GM12878 (cell line): ENCODE results near the gene ABHD17A. TPM values are rescaled to one million over a fixed set of nuclear protein-coding genes. Genes with fewer than 3 reads are reported as not detected.

Source experiments
- BCL3 ChIP-seq: IDR thresholded peaks from 2 replicates; pipeline ENCODE4 v1.6.1; 2011; ENCODE audit warnings: borderline replicate concordance, low read depth, mild to moderate bottlenecking, moderate library complexity, low read length; ENCODE audit not compliant: insufficient read depth, poor library complexity, severe bottlenecking
- CEBPZ ChIP-seq: fragments of 150-350 bp; IDR thresholded peaks from 2 replicates; pipeline ENCODE4 v1.6.1; 2016; ENCODE audit warnings: low read depth, low read length
- E4F1 ChIP-seq: fragments of 450-650 bp; IDR thresholded peaks from 2 replicates; pipeline ENCODE4 v1.6.1; 2018; ENCODE audit warnings: borderline replicate concordance, mild to moderate bottlenecking; ENCODE audit not compliant: partially characterized antibody
- GATAD2B ChIP-seq: fragments of 450-650 bp; conservative IDR thresholded peaks from 2 replicates; pipeline ENCODE4 v1.6.1; 2017; ENCODE audit warnings: low read depth, mild to moderate bottlenecking, moderate library complexity
- NR2F1 ChIP-seq: fragments of 450-650 bp; conservative IDR thresholded peaks from 2 replicates; pipeline ENCODE4 v1.6.1; 2017; ENCODE audit warnings: mild to moderate bottlenecking
- polyA plus RNA-seq, 11 experiments: library from polyadenylated mRNA; depleted of rRNA in 4 of 11; unstranded in 6 of 11; stranded (reverse) in 5 of 11; fragments of >200 nt; fragmentation: Nextera tagmentation in 4 of 11; fragmentation: Illumina TruSeq in 1 of 11; extraction: Ambion mirVana in 4 of 11; extraction: Trizol in 1 of 11; gene quantifications; 1 replicate in 1 of 11; 2 replicates in 10 of 11; pipeline versions ENCODE4 v1.2.1 to v1.2.3, GENCODE V29; 2011 to 2016; ENCODE audit warnings: inconsistent platforms in 2 of 11, missing spikeins in 2 of 11, low read depth in 1 of 11
- total RNA-seq, 4 experiments: library from RNA; depleted of rRNA in 3 of 4; stranded (reverse); fragments of >200 nt in 3 of 4; fragmentation: Illumina TruSeq in 1 of 4; extraction: Trizol in 1 of 4; gene quantifications; 2 replicates each; pipeline versions ENCODE4 v1.2.1 to v1.2.3, GENCODE V29; 2013 to 2021

ABHD17A gene
- total and polyA plus RNA-seq, 10 of the 15 experiments (the other 5 are each of a cell fraction or from before 2014, with no cell fraction given): 0.13 to 126 (median 28.8) TPM; not detected in 1

DNA sequence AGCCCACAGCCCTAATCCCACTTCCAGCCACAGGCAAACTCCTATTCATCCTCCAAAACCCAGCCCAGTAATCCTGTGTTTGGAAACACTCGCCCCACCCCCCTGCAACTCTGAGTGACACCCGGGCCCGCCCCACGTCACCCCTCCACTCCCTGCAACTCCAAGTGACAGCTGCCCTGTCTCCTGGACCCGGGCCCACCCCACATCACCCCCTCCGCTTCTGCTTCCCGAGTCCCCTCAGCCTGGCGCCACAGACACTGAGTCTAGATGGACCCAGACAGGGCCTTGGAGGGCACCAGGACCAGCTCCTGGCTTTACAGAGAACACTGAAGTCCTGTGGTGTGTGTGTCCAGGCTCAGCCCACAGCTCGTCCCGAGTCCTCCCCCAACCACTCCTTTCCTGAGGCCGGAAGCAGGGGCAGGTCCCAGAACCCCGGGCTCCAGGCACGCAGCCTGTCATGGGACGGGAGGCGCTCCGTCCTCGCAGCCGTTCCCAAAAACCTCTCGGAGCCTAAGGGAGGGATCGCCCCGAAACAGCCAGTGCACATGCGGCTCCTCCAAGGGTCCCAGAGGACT is 44.7 kb downstream of the ABHD17A start (continued):
- TF ChIP-seq BCL3: no peak
- no peak for TF ChIP-seq E4F1
- no peak for TF ChIP-seq GATAD2B
- TF ChIP-seq NR2F1: no peak
- TF ChIP-seq CEBPZ: no peak
